ENCODE data around the gene TGM3.

DNA sequence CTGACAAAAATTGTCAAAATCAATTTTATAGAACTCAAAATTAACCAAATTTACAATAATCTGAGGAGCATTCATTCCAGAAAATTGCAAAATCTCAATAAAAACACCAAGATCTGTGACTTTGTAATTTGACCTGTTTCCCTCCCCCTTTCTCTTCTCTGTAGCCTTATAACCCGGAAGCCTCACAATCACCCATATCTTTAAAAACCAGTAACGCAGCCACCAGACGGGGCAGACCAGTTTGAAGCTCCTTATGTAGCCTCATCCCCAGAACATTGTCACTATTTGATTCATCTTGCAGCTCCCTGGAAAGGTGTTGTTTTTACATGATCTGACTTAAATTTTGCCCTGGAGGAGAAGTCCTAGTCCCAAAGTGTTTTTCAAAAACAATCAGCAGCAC is 57.4 kb downstream of the TGM3 start:
- TF ChIP-seq, protein P1, sequence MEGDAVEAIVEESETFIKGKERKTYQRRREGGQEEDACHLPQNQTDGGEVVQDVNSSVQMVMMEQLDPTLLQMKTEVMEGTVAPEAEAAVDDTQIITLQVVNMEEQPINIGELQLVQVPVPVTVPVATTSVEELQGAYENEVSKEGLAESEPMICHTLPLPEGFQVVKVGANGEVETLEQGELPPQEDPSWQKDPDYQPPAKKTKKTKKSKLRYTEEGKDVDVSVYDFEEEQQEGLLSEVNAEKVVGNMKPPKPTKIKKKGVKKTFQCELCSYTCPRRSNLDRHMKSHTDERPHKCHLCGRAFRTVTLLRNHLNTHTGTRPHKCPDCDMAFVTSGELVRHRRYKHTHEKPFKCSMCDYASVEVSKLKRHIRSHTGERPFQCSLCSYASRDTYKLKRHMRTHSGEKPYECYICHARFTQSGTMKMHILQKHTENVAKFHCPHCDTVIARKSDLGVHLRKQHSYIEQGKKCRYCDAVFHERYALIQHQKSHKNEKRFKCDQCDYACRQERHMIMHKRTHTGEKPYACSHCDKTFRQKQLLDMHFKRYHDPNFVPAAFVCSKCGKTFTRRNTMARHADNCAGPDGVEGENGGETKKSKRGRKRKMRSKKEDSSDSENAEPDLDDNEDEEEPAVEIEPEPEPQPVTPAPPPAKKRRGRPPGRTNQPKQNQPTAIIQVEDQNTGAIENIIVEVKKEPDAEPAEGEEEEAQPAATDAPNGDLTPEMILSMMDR (conservative IDR thresholded peaks at IDR 0.05 in 1 of 2, IDR thresholded peaks at IDR 0.05 in 1 of 2; ENCODE audit: low read depth in 1 of 2, low read length in 2 of 2): no peak
- TF ChIP-seq EZH2 (IDR thresholded peaks at IDR 0.05; ENCODE audit: low read length, missing control alignments): no peak
